Endothelial cell of umbilical vein (primary cell): ENCODE results near the gene MAN2A1. TPM values are rescaled to one million over a fixed set of nuclear protein-coding genes. Genes with fewer than 3 reads are reported as not detected.

ENCODE experiments used
- BruUV-seq: library from RNA; stranded (reverse); fragments of 400-500 nt; replicated peaks from 2 replicates; lab custom pipeline; 2021; lab: Mats Ljungman, UMichigan
- CTCF ChIA-PET: fragments of 300-600, 350-600 bp; sonication (Branson Sonifier 250); formaldehyde crosslinking; loops from one replicate; lab custom pipeline; 2021; ENCODE audit warnings: antibody characterized with exemption, inconsistent platforms; lab: Charles Lee
- POLR2A ChIA-PET: fragments of 300-600, 350-600 bp; sonication (Branson Sonifier 250); formaldehyde crosslinking; loops from one replicate; lab custom pipeline; 2021; ENCODE audit warnings: antibody characterized with exemption, inconsistent platforms; lab: Charles Lee
- DNase-seq: peaks from one replicate; pipeline ENCODE4 v3.0.0-alpha.2; 2011; ENCODE audit warnings: low read depth, low spot score
- FAIRE-seq: peaks from 2 replicates; lab custom pipeline; 2011; peaks lifted over from hg19 to GRCh38; lab: Jason Lieb, UNC
- H2AFZ ChIP-seq: 2 replicates; pipeline ENCODE4 v1.6.0; 2012; ENCODE audit warnings: low read depth, low read length, control low read depth, inconsistent platforms
- H3K27ac ChIP-seq: 2 replicates; pipeline ENCODE4 v1.5.1; 2011; ENCODE audit warnings: low read depth, mild to moderate bottlenecking, control low read depth, low read length, moderate library complexity; ENCODE audit not compliant: insufficient read depth
- H3K27me3 ChIP-seq, 2 experiments: 2 replicates each; pipeline versions ENCODE4 v1.6.0 to v1.6.1; 2011; ENCODE audit warnings: low read length in 2 of 2, mixed read lengths in 1 of 2; ENCODE audit not compliant: control insufficient read depth in 2 of 2, insufficient read depth in 2 of 2
- H3K36me3 ChIP-seq, 2 experiments: 2 replicates in 1 of 2; 3 replicates in 1 of 2; pipeline ENCODE4 v1.5.1; 2011; ENCODE audit warnings: low read length in 2 of 2, mild to moderate bottlenecking in 1 of 2, moderate library complexity in 1 of 2; ENCODE audit not compliant: control insufficient read depth in 2 of 2, insufficient read depth in 2 of 2; ENCODE audit errors: extremely low read depth in 1 of 2
- H3K4me1 ChIP-seq: 3 replicates; pipeline ENCODE4 v1.5.1; 2011; ENCODE audit warnings: mild to moderate bottlenecking, low read length; ENCODE audit not compliant: control insufficient read depth, insufficient read depth; ENCODE audit errors: extremely low read depth
- H3K4me2 ChIP-seq: 2 replicates; pipeline ENCODE4 v1.6.1; 2011; ENCODE audit warnings: low read length, control low read depth, mixed read lengths; ENCODE audit not compliant: insufficient read depth
- H3K4me3 ChIP-seq, 3 experiments: fragments of 200-600 bp in 1 of 3; sonication (generic), shearing (Covaris generic) in 1 of 3; replicated peaks in 1 of 3; 2 replicates each; pipeline ENCODE4 v1.5.1; 2011 to 2016; ENCODE audit warnings: control low read depth in 3 of 3, low read length in 3 of 3, mild to moderate bottlenecking in 2 of 3, inconsistent platforms in 1 of 3, low read depth in 1 of 3, moderate library complexity in 1 of 3; ENCODE audit not compliant: insufficient read depth in 1 of 3
- H3K79me2 ChIP-seq: 2 replicates; pipeline ENCODE4 v1.6.0; 2012; ENCODE audit warnings: low read length, inconsistent platforms; ENCODE audit not compliant: control insufficient read depth, insufficient read depth
- H3K9ac ChIP-seq: replicated peaks from 2 replicates; pipeline ENCODE3; 2011; ENCODE audit warnings: low read length, control low read depth; ENCODE audit not compliant: insufficient read depth; ENCODE audit errors: extremely low read depth
- H3K9me1 ChIP-seq: replicated peaks from 3 replicates; pipeline ENCODE4 v1.6.0; 2011; ENCODE audit warnings: mild to moderate bottlenecking, low read length; ENCODE audit not compliant: control insufficient read depth, insufficient read depth; ENCODE audit errors: extremely low read depth
- H3K9me3 ChIP-seq: replicated peaks from 2 replicates; pipeline ENCODE4 v1.5.1; 2012; ENCODE audit warnings: low read length, inconsistent platforms; ENCODE audit not compliant: control insufficient read depth, insufficient read depth
- H4K20me1 ChIP-seq: replicated peaks from 2 replicates; pipeline ENCODE3; 2011; ENCODE audit warnings: mild to moderate bottlenecking, low read length; ENCODE audit not compliant: control insufficient read depth, insufficient read depth; ENCODE audit errors: extremely low read depth
- CTCF ChIP-seq, 2 donors: IDR thresholded peaks; 1 replicate in 1 of 2; 2 replicates in 1 of 2; pipeline ENCODE4 v1.5.1; 2011; ENCODE audit warnings: low read length in 2 of 2, mild to moderate bottlenecking in 2 of 2, moderate library complexity in 2 of 2, control low read depth in 1 of 2, inconsistent platforms in 1 of 2, low read depth in 1 of 2; ENCODE audit not compliant: insufficient read depth in 1 of 2; ENCODE audit errors: extremely low read depth in 1 of 2
- EZH2 ChIP-seq: IDR thresholded peaks from 2 replicates; pipeline ENCODE4 v1.6.1; 2012; ENCODE audit warnings: borderline replicate concordance, low read depth, mild to moderate bottlenecking, moderate library complexity, low read length, inconsistent platforms; ENCODE audit not compliant: severe bottlenecking
- FOS ChIP-seq: IDR thresholded peaks from 2 replicates; pipeline ENCODE4 v1.6.1; 2011; ENCODE audit warnings: mild to moderate bottlenecking, low read length, moderate library complexity, borderline replicate concordance; ENCODE audit not compliant: insufficient read depth
- GATA2 ChIP-seq: IDR thresholded peaks from 2 replicates; pipeline ENCODE4 v1.7.0; 2011; ENCODE audit warnings: low read depth, mild to moderate bottlenecking, moderate library complexity, mixed read lengths, low read length; ENCODE audit not compliant: insufficient read length, insufficient read depth
- JUN ChIP-seq: IDR thresholded peaks from 2 replicates; pipeline ENCODE4 v1.6.1; 2011; ENCODE audit warnings: borderline replicate concordance, low read depth; ENCODE audit not compliant: insufficient read length, insufficient read depth
- MAX ChIP-seq: IDR thresholded peaks from 2 replicates; pipeline ENCODE4 v1.6.1; 2011; ENCODE audit not compliant: insufficient read depth, insufficient read length
- MYC ChIP-seq: IDR thresholded peaks from one replicate; pipeline ENCODE4 v1.6.1; 2011; ENCODE audit warnings: mild to moderate bottlenecking, low read depth, low read length
- POLR2A ChIP-seq: IDR thresholded peaks from 2 replicates; pipeline ENCODE4 v1.6.1; 2012; ENCODE audit warnings: low read depth, mild to moderate bottlenecking, control low read depth, low read length
- POLR2AphosphoS5 ChIP-seq: IDR thresholded peaks from 2 replicates; pipeline ENCODE4 v1.6.1; 2012; ENCODE audit warnings: low read depth, mild to moderate bottlenecking, control low read depth, low read length, moderate library complexity; ENCODE audit not compliant: insufficient read depth
- dilution Hi-C: fragments of 300-500 bp; cut with MboI; formaldehyde crosslinking; loops from one replicate; pipeline ENCODE4 v1.15.0; 2019; ENCODE audit warnings: low sequenced_read_pairs; ENCODE audit not compliant: extremely low pct_ligation_motif_present
- intact Hi-C: fragments of 100-400 bp; cut with micrococcal nuclease; formaldehyde crosslinking; loops from one replicate; pipeline ENCODE4 v1.10.0; 2022
- polyA plus RNA-seq, 4 experiments: library from polyadenylated mRNA; depleted of rRNA in 3 of 4; stranded (reverse) in 3 of 4; unstranded in 1 of 4; fragments of >200 nt; gene quantifications; 2 replicates each; pipeline versions ENCODE4 v1.2.1 to v1.2.3, GENCODE V29; 2011 to 2012; ENCODE audit warnings: missing spikeins in 1 of 4
- total RNA-seq: library from RNA; stranded (reverse); gene quantifications from 2 replicates; pipeline ENCODE4 v1.2.3, GENCODE V29; 2021

The MAN2A1 gene
- total and polyA plus RNA-seq, 2 donors (not counting 3 experiments of a cell fraction or from before 2014, with no cell fraction given) = 20.8 to 54.8 TPM

GRCh38 chr5:109816732-109817131 lies 127.0 kb downstream of the MAN2A1 start:
- H3K27ac ChIP-seq = no peak overlapping the region
- H2AFZ ChIP-seq = no peak overlapping the region
- TF ChIP-seq GATA2 = no peak
- TF ChIP-seq MYC = no peak
- TF ChIP-seq CTCF (IDR thresholded peaks at IDR 0.05; ENCODE audit: extremely low read depth in 1 of 2, insufficient read depth in 1 of 2, low read depth in 1 of 2, low read length in 2 of 2) = no peak
- H3K79me2 ChIP-seq = no peaks in the 10 kb centered on the region
- intact Hi-C loops (no loop called here), dilution Hi-C loops (no loop called here)
- no peaks in the 10 kb centered on the region for H3K9me3 ChIP-seq
- no peaks in the 10 kb centered on the region for H3K27me3 ChIP-seq
- DNase-seq = no peak
- H3K4me3 ChIP-seq = no peak overlapping the region
- CTCF ChIA-PET = interaction anchor here (1.0 kb wide), 1 partner anchor 8 kb away, joined by 3 read pairs; no protein-coding TSS in a partner anchor
- H3K36me3 ChIP-seq = peaks cover 2 to 3% of the 10 kb centered on the region in 2 experiments
- H3K9me1 ChIP-seq = no peaks in the 10 kb centered on the region
- H3K4me1 ChIP-seq = no peaks in the 10 kb centered on the region
- FAIRE-seq = no peak
- BruUV-seq = no TSS peak
- no peak overlapping the region for H3K4me2 ChIP-seq
- no peaks in the 10 kb centered on the region for H4K20me1 ChIP-seq
- H3K9ac ChIP-seq = no peak overlapping the region
- POLR2A ChIA-PET = no interaction called here

DNA sequence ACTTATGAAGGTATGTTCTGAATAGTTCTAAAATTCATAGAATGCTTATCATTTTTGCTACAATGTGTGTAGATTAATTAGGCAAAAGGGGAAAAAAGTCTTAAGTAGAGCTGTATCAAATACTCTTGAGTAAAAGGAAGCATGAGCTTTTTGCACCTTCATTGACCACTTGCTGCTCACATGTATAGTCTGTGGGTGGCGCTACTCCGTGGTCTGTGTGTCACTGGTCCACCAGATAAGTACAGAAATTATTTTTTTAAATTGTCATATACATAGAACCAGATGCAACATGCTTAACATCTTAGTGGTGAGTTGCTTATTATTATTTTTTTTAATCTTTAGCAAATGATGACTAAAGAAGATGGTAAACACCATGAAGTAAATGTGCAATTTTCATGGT lies 130.2 kb downstream of the MAN2A1 start:
- H3K4me3 ChIP-seq = no peak overlapping the region
- CTCF ChIA-PET = interaction anchor here (1.0 kb wide), 1 partner anchor 25 kb away, joined by 5 read pairs; no protein-coding TSS in a partner anchor
- BruUV-seq = no TSS peak
- H3K4me2 ChIP-seq = no peak overlapping the region
- FAIRE-seq (no peak), DNase-seq (no peak)
- no peak overlapping the region for H2AFZ ChIP-seq
- H3K9me3 ChIP-seq = no peaks in the 10 kb centered on the region
- dilution Hi-C loops (no loop called here), intact Hi-C loops (no loop called here)
- H3K36me3 ChIP-seq = peaks cover 2 to 3% of the 10 kb centered on the region in 2 experiments
- H3K79me2 ChIP-seq = no peaks in the 10 kb centered on the region
- POLR2A ChIA-PET = no interaction called here
- no peaks in the 10 kb centered on the region for H4K20me1 ChIP-seq
- no peaks in the 10 kb centered on the region for H3K9me1 ChIP-seq
- H3K27ac ChIP-seq = no peak overlapping the region
- H3K9ac ChIP-seq = no peak overlapping the region
- TF ChIP-seq EZH2 (no peak), CTCF (IDR thresholded peaks at IDR 0.05; ENCODE audit: extremely low read depth in 1 of 2, insufficient read depth in 1 of 2, low read depth in 1 of 2, low read length in 2 of 2) (no peak), MAX (no peak), JUN (no peak), MYC (no peak), FOS (no peak), POLR2A (no peak), POLR2AphosphoS5 (no peak), GATA2 (no peak)
- no peaks in the 10 kb centered on the region for H3K4me1 ChIP-seq
- H3K27me3 ChIP-seq = no peaks in the 10 kb centered on the region
